Peyer's patch (tissue), 4 donors: ENCODE measurements around the gene PRR14L. TPM values are rescaled to one million over a fixed set of nuclear protein-coding genes. Genes with fewer than 3 reads are reported as not detected.
"Not testable (repeated sequence)": the region's sequence is repeated elsewhere in the genome, so short reads cannot be mapped to it uniquely, and the experiment has no call there.

ENCODE experiments used
- DNase-seq, 3 donors: peaks; one replicate each; pipeline ENCODE4 v3.0.0-alpha.2; 2017 to 2019
- H3K27ac ChIP-seq, 4 donors: fragments of 200-600 bp; sonication (generic); one replicate each; pipeline ENCODE4 v1.5.1; 2016 to 2019
- H3K27me3 ChIP-seq, 2 donors: fragments of 200-600 bp; sonication (generic); one replicate each; pipeline ENCODE4 v1.5.1; 2019
- H3K36me3 ChIP-seq, 3 donors: fragments of 200-600 bp; sonication (generic); one replicate each; pipeline ENCODE4 v1.5.1; 2016 to 2019
- H3K4me1 ChIP-seq, 4 donors: fragments of 200-600 bp; sonication (generic); one replicate each; pipeline ENCODE4 v1.5.1; 2016 to 2019
- H3K4me3 ChIP-seq, 4 donors: fragments of 200-600 bp; sonication (generic); 1 replicate in 3 of 4; 2 replicates in 1 of 4; pipeline ENCODE4 v1.5.1; 2016 to 2019; ENCODE audit warnings: mild to moderate bottlenecking in 1 of 4
- H3K9me3 ChIP-seq, 4 donors: fragments of 200-600 bp; sonication (generic); one replicate each; pipeline ENCODE4 v1.5.1; 2016 to 2019; ENCODE audit warnings: mild to moderate bottlenecking in 1 of 4
- POLR2A ChIP-seq, 2 donors: fragments of 450-650 bp; IDR thresholded peaks; one replicate each; pipeline ENCODE4 v1.5.1; 2017; ENCODE audit warnings: antibody characterized with exemption in 2 of 2, mild to moderate bottlenecking in 2 of 2, moderate library complexity in 2 of 2
- total RNA-seq, 4 donors: library from RNA; depleted of rRNA; stranded (reverse); fragments of >200 nt; gene quantifications; one replicate each; pipeline ENCODE4 v1.1.0, GENCODE V29; 2016
- TF ChIP-seq, protein P1 (sequence below), 6 experiments: fragments of 450-650 bp in 4 of 6; fragments of 200-600 bp in 2 of 6; sonication (generic) in 1 of 6; IDR thresholded peaks; one replicate each; pipeline ENCODE4 v1.5.1; 2017 to 2019; ENCODE audit warnings: antibody characterized with exemption in 6 of 6, mild to moderate bottlenecking in 3 of 6, moderate library complexity in 1 of 6

Gene PRR14L
- total RNA-seq, 4 donors from 2014 or later = 51.7 to 71.0 (median 58.9) TPM

DNA sequence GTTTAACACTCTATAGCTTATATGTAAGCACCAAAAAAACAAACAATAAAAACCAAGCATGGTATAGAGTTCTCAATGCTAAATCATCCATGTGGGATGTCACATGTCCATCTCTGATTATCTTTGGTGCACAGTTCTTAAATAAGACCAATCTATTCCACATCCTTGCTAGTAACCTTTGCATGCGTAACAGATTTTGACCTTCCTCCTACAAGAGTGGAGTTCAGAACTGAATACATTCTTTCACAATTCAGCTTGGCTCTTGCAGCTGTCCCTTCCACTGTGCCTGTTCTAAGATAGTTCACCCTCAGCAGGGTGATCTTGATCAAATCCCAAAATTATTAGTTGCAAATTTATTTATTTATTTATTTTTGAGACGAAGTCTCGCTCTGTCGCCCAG lies 21.1 kb downstream of the PRR14L start:
- H3K9me3 ChIP-seq = no peaks in the 10 kb centered on the region
- no peak for DNase-seq
- no peak overlapping the region for H3K27ac ChIP-seq
- peaks cover 0 to 12% (median 0%) of the 10 kb centered on the region in 4 donors for H3K4me1 ChIP-seq
- no peak overlapping the region for H3K4me3 ChIP-seq
- peaks cover 0 to 20% (median 2%) of the 10 kb centered on the region in 3 donors for H3K36me3 ChIP-seq
- TF ChIP-seq POLR2A (IDR thresholded peaks at IDR 0.05) = no peak
- TF ChIP-seq, protein P1, sequence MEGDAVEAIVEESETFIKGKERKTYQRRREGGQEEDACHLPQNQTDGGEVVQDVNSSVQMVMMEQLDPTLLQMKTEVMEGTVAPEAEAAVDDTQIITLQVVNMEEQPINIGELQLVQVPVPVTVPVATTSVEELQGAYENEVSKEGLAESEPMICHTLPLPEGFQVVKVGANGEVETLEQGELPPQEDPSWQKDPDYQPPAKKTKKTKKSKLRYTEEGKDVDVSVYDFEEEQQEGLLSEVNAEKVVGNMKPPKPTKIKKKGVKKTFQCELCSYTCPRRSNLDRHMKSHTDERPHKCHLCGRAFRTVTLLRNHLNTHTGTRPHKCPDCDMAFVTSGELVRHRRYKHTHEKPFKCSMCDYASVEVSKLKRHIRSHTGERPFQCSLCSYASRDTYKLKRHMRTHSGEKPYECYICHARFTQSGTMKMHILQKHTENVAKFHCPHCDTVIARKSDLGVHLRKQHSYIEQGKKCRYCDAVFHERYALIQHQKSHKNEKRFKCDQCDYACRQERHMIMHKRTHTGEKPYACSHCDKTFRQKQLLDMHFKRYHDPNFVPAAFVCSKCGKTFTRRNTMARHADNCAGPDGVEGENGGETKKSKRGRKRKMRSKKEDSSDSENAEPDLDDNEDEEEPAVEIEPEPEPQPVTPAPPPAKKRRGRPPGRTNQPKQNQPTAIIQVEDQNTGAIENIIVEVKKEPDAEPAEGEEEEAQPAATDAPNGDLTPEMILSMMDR (IDR thresholded peaks at IDR 0.05) = no peak
- H3K27me3 ChIP-seq = no peaks in the 10 kb centered on the region

DNA sequence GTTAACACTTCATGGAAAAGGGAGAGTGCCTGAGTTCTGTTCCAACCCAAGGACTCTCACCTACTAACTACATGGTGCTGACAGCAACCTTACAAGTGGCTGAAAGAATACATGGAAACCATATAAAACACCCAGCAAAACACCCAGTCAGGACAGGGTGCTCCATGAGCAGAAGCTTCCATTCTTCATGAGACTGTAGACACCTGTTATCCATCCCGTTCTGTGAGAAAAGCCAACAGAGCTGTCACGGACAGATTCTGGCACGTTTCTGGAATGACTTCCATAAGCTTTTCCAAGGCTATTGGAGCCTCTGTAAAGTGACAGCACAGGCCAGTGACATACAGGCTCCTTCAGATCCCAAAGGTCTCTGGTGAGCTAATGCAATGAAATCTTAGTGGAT lies 23.2 kb downstream of the PRR14L start:
- no peak for DNase-seq
- Histone ChIP-seq H3K9me3 (no peaks in the 10 kb centered on the region), H3K4me1 (no peaks in the 10 kb centered on the region), H3K36me3 (peaks cover 0 to 39% (median 2%) of the 10 kb centered on the region in 3 donors), H3K27me3 (no peaks in the 10 kb centered on the region), H3K4me3 (no peak overlapping the region), H3K27ac (no peak overlapping the region)
- TF ChIP-seq, protein P1 (IDR thresholded peaks at IDR 0.05) = no peak
- TF ChIP-seq POLR2A (IDR thresholded peaks at IDR 0.05) = no peak

DNA sequence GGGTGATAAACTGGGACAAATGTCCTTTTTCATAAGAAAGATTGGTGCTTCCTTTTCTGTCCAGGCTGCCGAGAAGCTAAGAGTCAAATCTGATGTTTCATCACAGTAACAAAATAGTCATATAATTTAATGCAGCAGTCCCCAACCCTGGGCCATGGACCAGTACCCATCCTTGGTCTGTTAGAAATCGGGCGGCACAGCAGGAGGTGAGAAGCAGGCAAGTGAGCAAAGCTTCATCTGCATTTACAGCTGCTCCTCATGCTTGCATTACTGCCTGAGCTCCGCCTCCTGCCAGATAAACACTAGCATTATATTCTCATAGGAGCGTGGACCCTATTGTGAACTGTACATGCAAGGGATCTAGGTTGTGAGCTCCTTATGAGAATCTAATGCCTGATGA lies 26.2 kb downstream of the PRR14L start:
- no peaks in the 10 kb centered on the region for H3K9me3 ChIP-seq
- TF ChIP-seq POLR2A (IDR thresholded peaks at IDR 0.05) = no peak
- TF ChIP-seq, protein P1 (IDR thresholded peaks at IDR 0.05) = no peak
- no peak for DNase-seq
- H3K4me3 ChIP-seq = no peak overlapping the region
- peaks cover 0 to 56% (median 2%) of the 10 kb centered on the region in 3 donors for H3K36me3 ChIP-seq
- H3K4me1 ChIP-seq = no peaks in the 10 kb centered on the region
- H3K27me3 ChIP-seq = no peaks in the 10 kb centered on the region
- H3K27ac ChIP-seq = no peak overlapping the region

DNA sequence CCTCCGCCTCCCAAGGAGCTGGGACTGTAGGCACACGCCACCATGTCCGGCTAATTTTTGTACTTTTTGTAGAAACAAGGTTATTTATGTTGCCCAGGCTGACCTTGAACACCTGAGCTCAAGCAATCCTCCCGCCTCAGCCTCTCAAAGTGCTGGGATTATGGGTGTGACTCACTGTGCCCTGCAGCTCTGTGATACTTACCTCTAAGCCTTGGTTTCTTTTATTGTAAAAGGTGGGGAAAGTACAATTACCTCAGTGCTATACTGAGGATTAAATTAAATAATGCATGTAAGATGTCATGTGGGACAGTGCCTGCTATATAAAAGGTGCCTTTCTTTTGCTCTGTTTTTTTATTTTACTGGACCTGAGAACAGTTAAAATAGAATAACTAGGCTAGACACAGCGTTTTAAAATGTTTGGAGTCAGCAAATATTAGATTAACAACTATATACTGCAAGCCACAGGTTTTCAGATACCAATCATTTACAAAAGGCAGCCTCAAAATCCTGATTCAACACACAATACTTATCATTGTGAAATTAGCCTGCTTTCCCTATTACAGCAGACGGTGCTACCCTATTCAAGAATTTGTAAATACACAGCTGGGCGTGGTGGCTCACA lies 30.0 kb downstream of the PRR14L start:
- Histone ChIP-seq H3K9me3 (no peaks in the 10 kb centered on the region), H3K4me3 (no peak overlapping the region), H3K36me3 (peaks cover 0 to 76% (median 2%) of the 10 kb centered on the region in 3 donors), H3K27ac (no peak overlapping the region), H3K27me3 (no peaks in the 10 kb centered on the region), H3K4me1 (no peaks in the 10 kb centered on the region)
- TF ChIP-seq POLR2A (IDR thresholded peaks at IDR 0.05) = no peak
- TF ChIP-seq, protein P1 (IDR thresholded peaks at IDR 0.05) = no peak
- DNase-seq = no peak

DNA sequence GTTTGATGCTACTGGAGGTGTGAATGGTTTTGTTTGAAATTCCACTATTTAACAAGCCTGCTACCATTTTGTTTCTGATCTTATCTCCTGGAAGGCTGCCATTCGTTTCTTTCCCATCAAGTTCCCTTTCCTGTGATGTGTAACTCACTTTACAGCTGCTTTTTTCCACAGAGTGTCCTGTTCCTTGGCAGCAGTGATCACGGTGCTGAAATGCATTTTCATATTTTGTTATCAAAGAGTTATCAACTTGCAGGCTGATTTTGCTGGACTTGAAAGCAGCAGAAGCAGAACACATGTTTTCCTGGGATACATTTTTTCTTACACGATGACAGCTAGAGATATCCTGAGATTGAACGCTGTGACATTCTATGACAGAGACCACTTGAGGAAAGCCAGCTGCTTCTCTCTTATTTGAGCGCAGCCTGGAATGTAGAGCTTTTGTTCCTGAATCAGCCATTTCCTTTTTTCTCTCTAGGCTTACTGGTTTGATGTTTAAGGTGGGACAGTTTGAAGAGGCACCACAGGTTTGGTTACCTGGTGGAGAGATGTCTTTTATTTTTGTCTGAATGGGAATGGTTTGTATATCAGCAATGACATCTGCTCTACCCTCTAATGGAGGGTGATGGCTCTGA lies 34.7 kb downstream of the PRR14L start:
- Histone ChIP-seq H3K4me1 (no peaks in the 10 kb centered on the region), H3K27me3 (no peaks in the 10 kb centered on the region), H3K9me3 (no peaks in the 10 kb centered on the region), H3K4me3 (no peak overlapping the region), H3K27ac (no peak overlapping the region), H3K36me3 (peaks cover 0 to 69% (median 0%) of the 10 kb centered on the region in 3 donors)
- DNase-seq = no peak
- no peak for TF ChIP-seq POLR2A (IDR thresholded peaks at IDR 0.05)
- TF ChIP-seq, protein P1 (IDR thresholded peaks at IDR 0.05) = no peak

DNA sequence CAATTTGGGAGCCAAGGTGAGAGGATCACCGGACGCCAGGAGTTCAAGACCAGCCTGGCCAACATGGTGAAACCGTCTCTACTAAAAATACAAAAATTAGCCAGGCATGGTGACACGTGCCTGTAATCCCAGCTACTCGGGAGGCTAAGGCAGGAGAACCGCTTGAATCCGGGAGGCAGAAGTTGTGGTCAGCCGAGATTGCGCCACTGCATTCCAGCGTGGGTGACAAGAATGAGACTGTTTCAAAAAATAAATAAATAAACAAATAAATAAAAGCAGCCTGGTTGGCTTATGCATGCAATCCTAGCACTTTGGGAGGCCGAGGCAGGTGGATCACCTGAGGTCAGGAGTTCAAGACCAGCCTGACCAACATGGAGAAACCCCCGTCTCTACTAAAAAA lies 38.7 kb downstream of the PRR14L start:
- peaks cover 0 to 63% (median 0%) of the 10 kb centered on the region in 3 donors for H3K36me3 ChIP-seq
- H3K9me3 ChIP-seq, H3K27ac ChIP-seq, H3K4me1 ChIP-seq, H3K27me3 ChIP-seq, DNase-seq, H3K4me3 ChIP-seq: not testable (repeated sequence)
